ENCODE data around the gene CTDSPL.
"Not testable (repeated sequence)": the region's sequence is repeated elsewhere in the genome, so short reads cannot be mapped to it uniquely, and the experiment has no call there.

Gene CTDSPL

GRCh38 chr3:38030126-38031021, 168.7 kb downstream of the CTDSPL start:
- no peak for FAIRE-seq
- no peak for DNase-seq (ENCODE audit: insufficient read length)
- no peak for TF ChIP-seq TAF1 (IDR thresholded peaks at IDR 0.05; ENCODE audit: borderline replicate concordance, low read depth, low read length)
- TF ChIP-seq POLR2AphosphoS5 (IDR thresholded peaks at IDR 0.05; ENCODE audit: low read depth, low read length), result no peak
- TF ChIP-seq POLR2A (IDR thresholded peaks at IDR 0.05; ENCODE audit: low read depth, low read length), result no peak

- FAIRE-seq (no peak), DNase-seq (ENCODE audit: insufficient read length) (no peak)
- TF ChIP-seq POLR2AphosphoS5 (IDR thresholded peaks at IDR 0.05; ENCODE audit: low read depth, low read length), result no peak
- no peak for TF ChIP-seq POLR2A (IDR thresholded peaks at IDR 0.05; ENCODE audit: low read depth, low read length)
- no peak for TF ChIP-seq TAF1 (IDR thresholded peaks at IDR 0.05; ENCODE audit: borderline replicate concordance, low read depth, low read length)
Observed at GRCh38 chr3:38031022-38031994, 169.6 kb downstream of the CTDSPL start.

GRCh38 chr3:38032328-38032865, 170.7 kb downstream of the CTDSPL start:
- no peak for FAIRE-seq
- TF ChIP-seq TAF1 (IDR thresholded peaks at IDR 0.05; ENCODE audit: borderline replicate concordance, low read depth, low read length), result no peak
- TF ChIP-seq POLR2AphosphoS5 (IDR thresholded peaks at IDR 0.05; ENCODE audit: low read depth, low read length), result no peak
- no peak for TF ChIP-seq POLR2A (IDR thresholded peaks at IDR 0.05; ENCODE audit: low read depth, low read length)

GRCh38 chr3:38033586-38033985, 171.9 kb downstream of the CTDSPL start:
- not testable (repeated sequence) for DNase-seq (ENCODE audit: insufficient read length); FAIRE-seq

More at GRCh38 chr3:38032328-38032865, 170.7 kb downstream of the CTDSPL start:
- no peak for DNase-seq (ENCODE audit: insufficient read length)

Data from GM12892 (cell line).